HEK293 (cell line): ENCODE measurements around the gene RAB23.

ENCODE experiments used
- HOXA7 ChIP-seq: sonication (generic); formaldehyde crosslinking; IDR thresholded peaks from 2 replicates; pipeline ENCODE4 v1.8.1; 2022; ENCODE audit warnings: missing genetic modification reagents, borderline replicate concordance
- HOXC10 ChIP-seq: sonication (generic); formaldehyde crosslinking; IDR thresholded peaks from 2 replicates; pipeline ENCODE4 v1.8.1; 2023; ENCODE audit warnings: mild to moderate bottlenecking, missing genetic modification reagents
- PATZ1 ChIP-seq: fragments of 450-650 bp; formaldehyde crosslinking; IDR thresholded peaks from 2 replicates; pipeline ENCODE4 v1.5.1; 2016; ENCODE audit warnings: missing biosample characterization, missing genetic modification characterization
- PBX3 ChIP-seq: sonication (generic); formaldehyde crosslinking; IDR thresholded peaks from 2 replicates; pipeline ENCODE4 v1.8.1; 2022; ENCODE audit warnings: mild to moderate bottlenecking, moderate library complexity, missing genetic modification reagents
- SCRT1 ChIP-seq: fragments of 450-650 bp; formaldehyde crosslinking; IDR thresholded peaks from 2 replicates; pipeline ENCODE4 v1.5.1; 2016; ENCODE audit warnings: missing biosample characterization, missing genetic modification characterization, borderline replicate concordance
- SP2 ChIP-seq: fragments of 450-650 bp; formaldehyde crosslinking; IDR thresholded peaks from 2 replicates; pipeline ENCODE4 v1.5.1; 2016; ENCODE audit warnings: missing biosample characterization, missing genetic modification characterization
- TRIM28 ChIP-seq: IDR thresholded peaks from 2 replicates; pipeline ENCODE4 v1.6.1; 2011; ENCODE audit warnings: low read length, control low read depth, borderline replicate concordance
- ZBTB6 ChIP-seq: fragments of 450-650 bp; formaldehyde crosslinking; IDR thresholded peaks from 2 replicates; pipeline ENCODE4 v1.5.1; 2017; ENCODE audit warnings: missing biosample characterization, missing genetic modification characterization
- ZFP69B ChIP-seq: fragments of 450-650 bp; formaldehyde crosslinking; IDR thresholded peaks from 2 replicates; pipeline ENCODE4 v1.5.1; 2016; ENCODE audit warnings: missing biosample characterization, missing genetic modification characterization
- ZNF10 ChIP-seq: fragments of 450-650 bp; formaldehyde crosslinking; IDR thresholded peaks from 2 replicates; pipeline ENCODE4 v1.5.1; 2017; ENCODE audit warnings: missing biosample characterization, missing genetic modification characterization
- ZNF146 ChIP-seq: fragments of 450-650 bp; formaldehyde crosslinking; IDR thresholded peaks from 2 replicates; pipeline ENCODE4 v1.5.1; 2016; ENCODE audit warnings: missing biosample characterization, missing genetic modification characterization
- ZNF211 ChIP-seq: fragments of 450-650 bp; formaldehyde crosslinking; IDR thresholded peaks from 2 replicates; pipeline ENCODE4 v1.5.1; 2016; ENCODE audit warnings: low read depth, missing biosample characterization, missing genetic modification characterization
- ZNF26 ChIP-seq: fragments of 450-650 bp; formaldehyde crosslinking; IDR thresholded peaks from 2 replicates; pipeline ENCODE4 v1.5.1; 2016; ENCODE audit warnings: missing biosample characterization, missing genetic modification characterization
- ZNF280D ChIP-seq: fragments of 450-650 bp; formaldehyde crosslinking; IDR thresholded peaks from 2 replicates; pipeline ENCODE4 v1.5.1; 2016; ENCODE audit warnings: missing biosample characterization, missing genetic modification characterization
- ZNF292 ChIP-seq: fragments of 450-650 bp; formaldehyde crosslinking; IDR thresholded peaks from 2 replicates; pipeline ENCODE4 v1.5.1; 2016; ENCODE audit warnings: low read depth, missing biosample characterization, missing genetic modification characterization, borderline replicate concordance
- ZNF501 ChIP-seq: fragments of 450-650 bp; formaldehyde crosslinking; IDR thresholded peaks from 2 replicates; pipeline ENCODE4 v1.5.1; 2016; ENCODE audit warnings: missing biosample characterization, missing genetic modification characterization
- ZNF529 ChIP-seq: fragments of 450-650 bp; formaldehyde crosslinking; IDR thresholded peaks from 2 replicates; pipeline ENCODE4 v1.5.1; 2017; ENCODE audit warnings: missing genetic modification characterization, missing biosample characterization; ENCODE audit not compliant: insufficient replicate concordance
- ZNF558 ChIP-seq: fragments of 450-650 bp; formaldehyde crosslinking; IDR thresholded peaks from 2 replicates; pipeline ENCODE4 v1.5.1; 2016; ENCODE audit warnings: missing biosample characterization, missing genetic modification characterization
- ZNF560 ChIP-seq: fragments of 450-650 bp; formaldehyde crosslinking; IDR thresholded peaks from 2 replicates; pipeline ENCODE4 v1.5.1; 2017; ENCODE audit warnings: missing biosample characterization, missing genetic modification characterization, borderline replicate concordance
- ZNF561 ChIP-seq: fragments of 450-650 bp; IDR thresholded peaks from 2 replicates; pipeline ENCODE4 v1.5.1; 2018; ENCODE audit warnings: missing biosample characterization, missing genetic modification characterization, borderline replicate concordance
- ZNF629 ChIP-seq: fragments of 450-650 bp; formaldehyde crosslinking; IDR thresholded peaks from 2 replicates; pipeline ENCODE4 v1.5.1; 2017; ENCODE audit warnings: missing biosample characterization, missing genetic modification characterization
- ZNF639 ChIP-seq: fragments of 450-650 bp; formaldehyde crosslinking; IDR thresholded peaks from 2 replicates; pipeline ENCODE4 v1.5.1; 2016; ENCODE audit warnings: missing biosample characterization, missing genetic modification characterization
- ZNF645 ChIP-seq: fragments of 450-650 bp; formaldehyde crosslinking; IDR thresholded peaks from 2 replicates; pipeline ENCODE4; 2016; ENCODE audit warnings: missing biosample characterization, missing genetic modification characterization
- ZNF76 ChIP-seq: fragments of 450-650 bp; formaldehyde crosslinking; IDR thresholded peaks from 2 replicates; pipeline ENCODE4; 2016; ENCODE audit warnings: low read depth, missing biosample characterization, missing genetic modification characterization, borderline replicate concordance
- ZNF777 ChIP-seq: fragments of 450-650 bp; formaldehyde crosslinking; IDR thresholded peaks from 2 replicates; pipeline ENCODE4 v1.5.1; 2017; ENCODE audit warnings: missing biosample characterization, missing genetic modification characterization, borderline replicate concordance
- ZNF785 ChIP-seq: fragments of 450-650 bp; formaldehyde crosslinking; IDR thresholded peaks from 2 replicates; pipeline ENCODE4 v1.5.1; 2016; ENCODE audit warnings: missing biosample characterization, missing genetic modification characterization
- ZNF791 ChIP-seq: fragments of 450-650 bp; formaldehyde crosslinking; IDR thresholded peaks from 2 replicates; pipeline ENCODE4 v1.5.1; 2016; ENCODE audit warnings: missing biosample characterization, missing genetic modification characterization
- ZSCAN16 ChIP-seq: fragments of 450-650 bp; formaldehyde crosslinking; IDR thresholded peaks from 2 replicates; pipeline ENCODE4 v1.5.1; 2016; ENCODE audit warnings: missing biosample characterization, missing genetic modification characterization
- ZSCAN30 ChIP-seq: fragments of 450-650 bp; IDR thresholded peaks from 2 replicates; pipeline ENCODE4 v1.5.1; 2018; ENCODE audit warnings: missing biosample characterization, mild to moderate bottlenecking, missing genetic modification characterization, moderate library complexity

Gene RAB23

GRCh38 chr6:57220083-57220703, 1.9 kb downstream of the RAB23 start (continued):
- TF ChIP-seq ZNF501: no peak
- 0 out of 2 replicates have a peak, but pooled peaks have one; percentile 6 for TF ChIP-seq ZNF146 (tag by site-specific recombination)
- no peak for TF ChIP-seq HOXA7 (CRISPR knock-in tag)
- TF ChIP-seq ZNF791 (tag by site-specific recombination): no peak
- no peak for TF ChIP-seq ZNF26 (tag by site-specific recombination)
- no peak for TF ChIP-seq HOXC10 (CRISPR knock-in tag)
- TF ChIP-seq SP2 (tag by site-specific recombination): no peak
- TF ChIP-seq ZNF560 (tag by site-specific recombination): no peak
- no peak for TF ChIP-seq ZNF645
- TF ChIP-seq ZBTB6 (tag by site-specific recombination): no peak
- TF ChIP-seq ZNF561 (tag by site-specific recombination): no peak
- no peak for TF ChIP-seq ZNF280D
- TF ChIP-seq PBX3 (CRISPR knock-in tag): no peak
- no peak for TF ChIP-seq ZNF785 (tag by site-specific recombination)
- no peak for TF ChIP-seq ZSCAN16 (tag by site-specific recombination)
- no peak for TF ChIP-seq ZNF292 (tag by site-specific recombination)
- TF ChIP-seq PATZ1 (tag by site-specific recombination): no peak
- TF ChIP-seq TRIM28: peak; percentile 70; the same call in 1 of the 2 replicates
- TF ChIP-seq ZFP69B: no peak
- TF ChIP-seq ZNF629: no peak
- TF ChIP-seq ZNF777 (tag by site-specific recombination): no peak
- TF ChIP-seq ZSCAN30 (tag by site-specific recombination): no peak
- TF ChIP-seq ZNF76 (tag by site-specific recombination): no peak
- no peak for TF ChIP-seq ZNF639 (tag by site-specific recombination)
- TF ChIP-seq ZNF558: 0 out of 2 replicates have a peak, but pooled peaks have one; percentile 21
- no peak for TF ChIP-seq ZNF10
- TF ChIP-seq ZNF529 (tag by site-specific recombination): peak; percentile 6
- TF ChIP-seq ZNF211: no peak
- no peak for TF ChIP-seq SCRT1
